Spinal cord (tissue), 10 donors: ENCODE results near the gene SNAP47. TPM values are rescaled to one million over a fixed set of nuclear protein-coding genes. Genes with fewer than 3 reads are reported as not detected.

Experiments
- DNase-seq, 6 donors: peaks; one replicate each; pipeline versions ENCODE4 v3.0.0 to v3.0.0-alpha.2; 2013 to 2015; ENCODE audit warnings: low spot score in 6 of 6, low read depth in 4 of 6
- H3K27ac ChIP-seq: one replicate; pipeline ENCODE4 v1.5.1; 2013; ENCODE audit warnings: low read depth, low read length, control low read depth
- H3K27me3 ChIP-seq: one replicate; pipeline ENCODE4 v1.6.1; 2013; ENCODE audit warnings: low read length; ENCODE audit not compliant: control insufficient read depth, insufficient read depth
- H3K36me3 ChIP-seq: one replicate; pipeline ENCODE4 v1.6.1; 2013; ENCODE audit warnings: low read length; ENCODE audit not compliant: control insufficient read depth, insufficient read depth
- H3K4me1 ChIP-seq: one replicate; pipeline ENCODE4 v1.6.1; 2013; ENCODE audit warnings: low read length; ENCODE audit not compliant: control insufficient read depth, insufficient read depth
- H3K4me3 ChIP-seq: one replicate; pipeline ENCODE4 v1.5.1; 2013; ENCODE audit warnings: low read depth, low read length, control low read depth
- H3K9me3 ChIP-seq: one replicate; pipeline ENCODE4 v1.6.1; 2013; ENCODE audit warnings: low read length; ENCODE audit not compliant: control insufficient read depth, insufficient read depth
- WGBS: methylation state at CpG from one replicate; pipeline ENCODE4 v1.1.5; 2013; ENCODE audit warnings: missing lambda C conversion rate; ENCODE audit not compliant: insufficient coverage; 5-methylcytosine and 5-hydroxymethylcytosine counted together
- polyA plus RNA-seq, 2 donors: library from polyadenylated mRNA; unstranded; fragments of 120-200 nt; gene quantifications; one replicate each; pipeline ENCODE4 v1.2.1, GENCODE V29; 2013; ENCODE audit not compliant: insufficient read length in 2 of 2
- total RNA-seq, 2 donors: library from RNA; depleted of rRNA in 1 of 2; stranded (reverse); fragments of 120-200 nt in 1 of 2; fragments of >200 nt in 1 of 2; gene quantifications; one replicate each; pipeline versions ENCODE4 v1.2.3 to v1.2.4, GENCODE V29; 2013 to 2014
- donor health status: healthy.

SNAP47 gene
- total and polyA plus RNA-seq, 4 donors = 53.8 to 66.4 (median 58.3) TPM

- Histone ChIP-seq H3K9me3 (no peaks in the 10 kb centered on the region), H3K4me1 (peaks cover 27% of the 10 kb centered on the region), H3K36me3 (peaks cover 69% of the 10 kb centered on the region), H3K4me3 (no peak overlapping the region), H3K27ac (no peak overlapping the region), H3K27me3 (no peaks in the 10 kb centered on the region)
- 92% methylated on average over 10 of the region's 15 CpGs for WGBS
- DNase-seq = no peak
These were observed 38.3 kb downstream of the SNAP47 start for GRCh38 chr1:227773558-227773957.

- no peak overlapping the region for H3K27ac ChIP-seq
- 94% methylated on average over 13 of the region's 13 CpGs for whole genome bisulfite sequencing
These were observed 39.0 kb downstream of the SNAP47 start for GRCh38 chr1:227774051-227774731.

GRCh38 chr1:227774821-227775661 lies 39.8 kb downstream of the SNAP47 start:
- Histone ChIP-seq H3K36me3 (peaks cover 67% of the 10 kb centered on the region), H3K4me1 (peaks cover 27% of the 10 kb centered on the region), H3K27me3 (no peaks in the 10 kb centered on the region), H3K4me3 (no peak overlapping the region), H3K9me3 (no peaks in the 10 kb centered on the region), H3K27ac (peak overlapping the region; percentile 11)
- peak in 2 of 6 donors; percentile 20 to 77 for DNase-seq
- 29% methylated on average over 35 of the region's 42 CpGs for WGBS

More at GRCh38 chr1:227774051-227774731, 39.0 kb downstream of the SNAP47 start:
- no peaks in the 10 kb centered on the region for H3K27me3 ChIP-seq
- H3K36me3 ChIP-seq = peaks cover 68% of the 10 kb centered on the region
- peaks cover 27% of the 10 kb centered on the region for H3K4me1 ChIP-seq
- no peak overlapping the region for H3K4me3 ChIP-seq
- H3K9me3 ChIP-seq = no peaks in the 10 kb centered on the region
- no peak for DNase-seq

GRCh38 chr1:227775841-227776240 lies 40.6 kb downstream of the SNAP47 start:
- Histone ChIP-seq H3K27me3 (no peaks in the 10 kb centered on the region), H3K4me1 (peaks cover 27% of the 10 kb centered on the region), H3K36me3 (peaks cover 69% of the 10 kb centered on the region), H3K9me3 (no peaks in the 10 kb centered on the region), H3K27ac (no peak overlapping the region), H3K4me3 (no peak overlapping the region)
- DNase-seq = no peak
- 78% methylated on average over 10 of the region's 10 CpGs for WGBS

- Histone ChIP-seq H3K4me1 (peaks cover 27% of the 10 kb centered on the region), H3K36me3 (peaks cover 69% of the 10 kb centered on the region), H3K9me3 (no peaks in the 10 kb centered on the region), H3K27ac (no peak overlapping the region), H3K27me3 (no peaks in the 10 kb centered on the region), H3K4me3 (no peak overlapping the region)
- WGBS = 48% methylated on average over 7 of the region's 7 CpGs
- peak in 2 of 6 donors; percentile 17 to 32 for DNase-seq
These were observed 41.1 kb downstream of the SNAP47 start for GRCh38 chr1:227776331-227776771.

GRCh38 chr1:227777156-227777555 lies 41.9 kb downstream of the SNAP47 start:
- WGBS = 94% methylated on average over 8 of the region's 11 CpGs
- no peaks in the 10 kb centered on the region for H3K27me3 ChIP-seq
- DNase-seq = no peak
- no peaks in the 10 kb centered on the region for H3K9me3 ChIP-seq
- peaks cover 67% of the 10 kb centered on the region for H3K36me3 ChIP-seq
- H3K27ac ChIP-seq = no peak overlapping the region
- no peak overlapping the region for H3K4me3 ChIP-seq
- peaks cover 27% of the 10 kb centered on the region for H3K4me1 ChIP-seq

GRCh38 chr1:227777646-227778045 lies 42.4 kb downstream of the SNAP47 start:
- Histone ChIP-seq H3K27me3 (no peaks in the 10 kb centered on the region), H3K36me3 (peaks cover 66% of the 10 kb centered on the region), H3K4me1 (peaks cover 27% of the 10 kb centered on the region), H3K9me3 (no peaks in the 10 kb centered on the region), H3K4me3 (no peak overlapping the region), H3K27ac (no peak overlapping the region)
- WGBS = 100% methylated on average over 2 of the region's 4 CpGs
- DNase-seq = no peak

- no peaks in the 10 kb centered on the region for H3K9me3 ChIP-seq
- peaks cover 27% of the 10 kb centered on the region for H3K4me1 ChIP-seq
- no peak overlapping the region for H3K27ac ChIP-seq
- no peaks in the 10 kb centered on the region for H3K27me3 ChIP-seq
- peaks cover 65% of the 10 kb centered on the region for H3K36me3 ChIP-seq
- no peak for DNase-seq
- 87% methylated on average over 8 of the region's 8 CpGs for WGBS
- H3K4me3 ChIP-seq = no peak overlapping the region
These were observed 43.2 kb downstream of the SNAP47 start for GRCh38 chr1:227778401-227778947.

GRCh38 chr1:227779021-227779441 lies 43.8 kb downstream of the SNAP47 start:
- no peaks in the 10 kb centered on the region for H3K9me3 ChIP-seq
- no peak overlapping the region for H3K4me3 ChIP-seq
- DNase-seq = no peak
- H3K4me1 ChIP-seq = peaks cover 25% of the 10 kb centered on the region
- no peaks in the 10 kb centered on the region for H3K27me3 ChIP-seq
- 94% methylated on average over 10 of the region's 10 CpGs for WGBS
- peaks cover 62% of the 10 kb centered on the region for H3K36me3 ChIP-seq
- H3K27ac ChIP-seq = no peak overlapping the region
